HG03097 (cell line): ENCODE data around the gene BABAM2.

Experiments
- ATAC-seq: cut with Tn5 transposase; IDR thresholded peaks from one replicate; pipeline ENCODE4 v1.9.1; 2021; ENCODE audit not compliant: unreplicated experiment, low FRiP score

BABAM2 gene

DNA sequence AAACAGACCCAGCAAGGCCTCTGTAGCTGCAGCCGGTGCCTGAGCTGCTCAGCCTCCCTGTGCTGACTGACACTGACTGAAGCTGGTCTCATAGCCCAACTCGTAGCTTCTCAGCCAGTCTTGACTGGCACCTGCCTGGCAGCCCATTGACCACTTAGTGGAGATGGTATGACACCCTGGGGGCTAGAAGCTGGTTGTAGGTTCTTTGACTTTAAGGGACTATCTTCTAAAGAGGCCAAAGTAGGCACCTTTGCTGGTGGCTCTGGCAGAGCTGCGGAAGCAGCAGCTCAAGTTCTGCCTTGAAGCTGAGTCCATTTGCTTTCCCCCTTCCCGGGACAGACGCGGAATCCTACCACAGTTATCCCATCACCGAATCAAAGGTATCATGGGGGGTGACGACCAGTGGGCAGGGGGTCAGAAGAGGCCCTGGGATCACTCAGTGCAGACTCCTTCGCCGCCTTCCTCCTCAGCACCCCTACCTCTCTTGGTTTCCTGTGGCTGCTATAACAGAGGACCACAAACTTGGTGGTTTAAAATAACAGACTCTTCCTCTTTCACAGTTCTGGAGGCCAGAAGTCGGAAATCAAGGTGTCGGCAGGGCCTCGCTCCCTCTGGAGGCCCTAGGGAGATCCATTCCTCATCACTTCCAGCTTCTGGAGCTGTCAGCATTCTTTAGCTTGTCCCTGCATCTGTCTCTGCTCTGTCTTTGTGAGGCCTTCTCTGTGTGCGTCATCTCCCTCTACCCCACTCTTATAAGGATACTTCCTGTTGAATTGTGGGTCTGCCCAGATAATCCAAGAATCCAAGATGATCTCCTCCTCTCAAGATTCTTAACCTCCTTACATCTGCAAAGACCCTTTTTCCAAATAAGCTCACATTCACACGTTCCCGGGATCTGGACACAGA lies 488.4 kb downstream of the BABAM2 start:
- ATAC-seq: no peak

DNA sequence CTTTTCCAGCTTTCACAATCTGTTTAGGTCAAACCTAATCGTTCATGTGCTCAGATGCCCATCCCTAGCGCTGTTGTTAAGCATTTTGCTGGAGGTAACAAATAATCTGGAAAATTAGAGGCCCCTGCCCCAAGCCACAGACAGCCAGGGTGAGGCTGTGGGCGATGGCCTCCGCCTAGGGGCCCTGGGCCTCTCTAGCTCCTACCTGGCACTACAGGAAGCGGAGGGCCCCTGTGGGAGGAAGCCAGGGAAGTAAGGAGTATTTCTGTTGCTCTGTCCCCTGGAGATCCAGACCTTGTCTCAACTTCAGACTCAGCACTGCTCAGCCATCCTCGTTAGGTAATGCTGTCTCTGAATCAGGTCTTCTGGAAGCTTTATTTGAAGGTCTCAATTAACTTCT lies 489.7 kb downstream of the BABAM2 start:
- ATAC-seq: no peak

- no peak for ATAC-seq
Observed at GRCh38 chr2:28381225-28382180, 491.0 kb downstream of the BABAM2 start.

- no peak for ATAC-seq
Observed at GRCh38 chr2:28382755-28383154, 492.2 kb downstream of the BABAM2 start.

- ATAC-seq: no peak
Observed at GRCh38 chr2:28387082-28387960, 496.8 kb downstream of the BABAM2 start.
